SHP77 (cell line): Measurements from ENCODE around the gene LFNG.

Experiments
- DNase-seq, 2 experiments: peaks; one replicate each; lab custom pipeline; 2025; lab: John Stamatoyannopoulos, UW

Gene LFNG, protein sequence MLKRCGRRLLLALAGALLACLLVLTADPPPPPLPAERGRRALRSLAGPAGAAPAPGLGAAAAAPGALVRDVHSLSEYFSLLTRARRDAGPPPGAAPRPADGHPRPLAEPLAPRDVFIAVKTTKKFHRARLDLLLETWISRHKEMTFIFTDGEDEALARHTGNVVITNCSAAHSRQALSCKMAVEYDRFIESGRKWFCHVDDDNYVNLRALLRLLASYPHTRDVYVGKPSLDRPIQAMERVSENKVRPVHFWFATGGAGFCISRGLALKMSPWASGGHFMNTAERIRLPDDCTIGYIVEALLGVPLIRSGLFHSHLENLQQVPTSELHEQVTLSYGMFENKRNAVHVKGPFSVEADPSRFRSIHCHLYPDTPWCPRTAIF

DNA sequence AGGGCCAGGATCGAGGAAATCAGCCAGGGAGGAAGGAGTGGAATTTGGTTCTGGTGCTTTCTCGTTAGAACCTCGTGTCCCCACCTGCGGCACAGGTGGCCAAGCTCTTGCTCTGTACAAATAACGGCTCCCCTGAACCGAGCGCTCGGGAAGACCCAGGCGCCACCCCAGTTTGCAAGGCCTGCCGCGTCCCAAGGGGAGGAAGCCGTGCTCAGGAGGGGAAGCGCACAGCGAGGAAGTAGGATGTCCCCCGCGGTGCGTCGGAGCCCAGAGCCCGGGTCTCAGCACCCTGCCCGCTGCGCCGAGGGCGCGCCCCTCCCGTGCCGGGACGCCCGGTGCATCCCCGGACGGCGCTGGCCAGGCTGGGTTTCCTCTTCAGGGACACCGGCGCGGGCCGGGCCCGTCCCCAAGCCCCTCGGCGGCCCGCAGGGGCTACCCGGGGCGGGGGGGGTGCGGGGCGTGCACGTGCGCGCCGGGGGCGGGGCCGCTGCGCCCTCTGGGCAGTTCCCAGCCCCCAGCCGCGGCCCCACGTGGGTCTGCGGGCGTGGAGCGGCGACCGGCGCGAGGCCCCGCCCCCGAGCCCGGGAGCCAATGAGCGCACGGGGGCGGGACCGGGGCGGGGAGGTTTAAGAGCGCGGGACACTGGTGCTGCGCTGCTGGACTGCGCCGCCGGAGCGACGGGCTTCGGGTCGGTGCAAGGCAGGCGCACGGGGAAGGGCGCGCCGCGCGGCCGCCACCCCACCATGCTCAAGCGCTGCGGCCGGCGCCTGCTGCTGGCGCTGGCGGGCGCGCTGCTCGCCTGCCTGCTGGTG, at the start of gene LFNG:
TSS of gene LFNG (plus strand) at position 656 of the 812 bp plus-strand sequence. CDS start at position 744, 88 bp downstream.
- DNase-seq: peak; percentile 96

DNA sequence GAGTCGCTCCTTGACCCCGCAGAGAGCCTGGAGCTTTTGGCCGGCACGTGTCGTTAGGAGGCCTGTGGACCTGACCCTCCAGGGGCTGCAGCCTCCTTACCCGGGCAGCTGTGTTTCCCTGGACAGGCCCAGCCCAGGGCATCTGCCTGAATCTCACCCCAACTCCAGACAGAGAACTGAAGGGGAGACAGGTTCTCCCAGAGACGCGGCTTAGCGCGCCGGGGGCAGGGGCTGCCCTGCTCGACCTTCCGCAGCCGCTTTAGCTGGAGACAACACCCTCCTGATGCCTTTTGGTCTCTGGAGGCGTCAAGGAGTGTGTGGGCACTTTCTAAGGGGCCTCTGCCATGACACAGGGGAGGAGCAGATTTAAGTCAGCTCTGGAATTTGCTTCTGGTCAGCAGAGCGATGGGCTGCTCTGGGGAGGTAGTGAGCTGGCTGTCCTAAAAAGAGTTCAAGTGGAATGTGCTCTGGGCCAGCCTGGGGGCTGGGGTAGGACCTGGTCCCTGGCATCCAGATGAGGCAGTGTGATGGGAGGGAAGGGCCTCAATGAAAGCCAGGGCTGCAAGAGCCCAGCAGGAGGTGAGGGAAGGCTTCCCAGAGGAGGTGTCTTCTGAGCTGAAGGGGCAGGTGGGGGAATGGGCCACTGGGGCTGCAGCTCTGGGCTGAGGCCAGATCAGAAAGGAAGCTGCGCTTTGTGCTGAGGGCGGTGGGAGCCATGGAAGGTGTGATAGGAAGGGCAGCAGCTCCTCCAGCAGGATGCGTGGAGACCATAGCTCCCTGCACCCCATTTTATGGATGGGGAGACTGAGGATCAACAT, 49.2 kb upstream of the LFNG start:
- DNase-seq: peak in 1 of 2 experiments; percentile 22

DNA sequence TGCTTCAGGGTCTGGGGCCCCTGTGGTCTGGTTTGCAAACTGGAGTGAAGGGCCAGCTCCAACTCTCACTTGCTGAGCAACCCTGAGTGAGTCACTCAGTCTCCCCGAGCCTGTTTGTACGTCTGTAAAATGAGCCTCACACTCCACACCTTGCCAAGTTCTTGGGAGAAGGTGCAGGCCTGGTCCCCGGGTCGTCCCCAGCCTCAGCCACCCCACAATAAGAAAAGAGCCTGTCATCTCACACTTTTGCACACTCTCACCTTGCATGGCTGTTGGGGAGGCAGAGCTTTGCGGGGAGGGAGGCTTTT, 48.6 kb upstream of the LFNG start:
- DNase-seq: peak in 1 of 2 experiments; percentile 29

DNA sequence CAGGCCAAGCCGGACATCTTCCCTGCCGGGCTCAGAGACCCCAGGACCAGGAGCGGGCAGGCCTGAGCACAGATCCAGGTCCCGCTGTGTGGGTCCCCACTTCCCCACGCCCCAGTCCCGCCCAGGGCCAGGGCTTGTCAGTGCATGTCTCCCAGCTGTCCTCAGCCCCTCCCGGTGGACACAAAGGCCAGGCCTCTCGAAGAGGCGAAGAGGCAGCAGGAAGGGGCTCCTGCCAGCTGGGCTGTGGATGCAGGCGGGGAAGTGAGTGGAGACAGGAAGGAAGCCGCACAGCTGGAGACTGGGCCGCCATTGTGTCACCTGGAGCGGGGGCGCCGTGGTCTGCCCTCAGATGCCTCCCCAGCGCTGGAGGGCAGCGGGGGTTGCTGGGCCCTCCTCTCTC, 48.2 kb upstream of the LFNG start:
- DNase-seq: peak; percentile 86 to 96

DNA sequence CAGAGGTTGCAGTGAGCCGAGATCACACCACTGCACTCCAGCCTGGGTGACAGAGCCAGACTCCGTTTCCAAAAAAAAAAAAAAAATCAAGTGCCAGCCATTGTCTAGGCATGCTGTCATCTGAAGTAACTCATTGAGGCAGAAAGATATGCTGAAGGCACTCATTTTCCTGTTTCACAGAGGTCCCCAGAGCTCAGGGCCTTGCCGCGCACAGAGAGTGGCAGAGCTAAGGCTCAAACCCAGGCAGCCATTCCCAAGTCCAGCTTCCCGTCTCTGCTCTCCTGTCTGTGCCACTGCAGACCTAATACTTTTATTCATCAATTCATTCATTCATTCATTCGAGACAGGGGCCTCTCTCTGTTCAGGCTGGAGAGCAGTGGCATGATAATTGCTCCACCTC, 46.8 kb upstream of the LFNG start:
- DNase-seq: no peak

DNA sequence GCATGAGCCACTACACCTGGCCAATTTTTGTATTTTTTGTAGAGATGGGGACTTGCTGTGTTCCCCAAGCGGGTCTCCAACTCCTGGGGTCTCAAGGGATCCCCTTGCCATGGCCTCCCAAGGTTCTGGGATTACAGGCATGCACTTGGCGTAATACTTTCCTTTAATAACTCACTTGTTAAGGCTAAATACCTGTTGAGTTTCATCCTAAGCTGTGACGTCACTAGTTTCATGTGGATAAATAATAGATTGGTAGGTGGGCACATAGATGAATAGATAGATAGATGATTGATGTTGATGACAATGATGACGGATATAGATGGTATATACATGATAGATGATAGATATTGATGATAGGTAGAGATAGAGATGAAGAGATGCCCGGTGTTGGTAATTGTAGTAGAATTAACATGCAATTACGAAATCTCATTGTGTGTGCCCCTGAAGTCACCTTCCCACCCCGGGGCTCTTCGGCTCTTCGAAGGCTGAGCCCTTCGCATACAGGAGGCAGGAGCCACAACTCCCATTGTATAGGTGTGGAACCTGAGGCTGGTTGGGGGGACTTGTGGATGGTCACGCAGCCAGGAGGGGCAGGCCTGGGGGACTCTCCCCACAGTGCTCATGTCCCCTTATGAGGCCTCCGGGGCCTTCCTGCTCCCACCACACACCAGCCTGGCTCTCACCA, 45.9 kb upstream of the LFNG start:
- no peak for DNase-seq

DNA sequence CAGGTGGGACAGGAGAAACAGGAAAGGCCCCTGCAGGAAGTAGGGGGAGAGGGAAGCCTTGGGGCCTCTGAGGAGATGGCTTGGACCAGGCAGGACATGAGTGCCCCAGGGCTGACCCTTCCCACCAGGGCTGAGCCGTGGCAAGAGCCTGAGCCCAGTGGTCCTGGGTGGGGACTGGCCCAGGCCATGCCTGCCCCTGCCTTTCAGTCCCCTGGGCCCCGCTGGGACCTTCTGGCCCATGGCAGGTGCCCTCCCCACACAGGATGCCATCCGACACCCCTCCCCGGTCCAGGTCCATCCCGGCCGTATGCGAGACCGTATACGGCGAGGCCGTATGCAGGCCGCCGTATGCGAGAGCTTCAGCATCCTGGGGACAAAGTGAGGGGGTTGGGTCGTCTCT, 45.4 kb upstream of the LFNG start:
- no peak for DNase-seq

DNA sequence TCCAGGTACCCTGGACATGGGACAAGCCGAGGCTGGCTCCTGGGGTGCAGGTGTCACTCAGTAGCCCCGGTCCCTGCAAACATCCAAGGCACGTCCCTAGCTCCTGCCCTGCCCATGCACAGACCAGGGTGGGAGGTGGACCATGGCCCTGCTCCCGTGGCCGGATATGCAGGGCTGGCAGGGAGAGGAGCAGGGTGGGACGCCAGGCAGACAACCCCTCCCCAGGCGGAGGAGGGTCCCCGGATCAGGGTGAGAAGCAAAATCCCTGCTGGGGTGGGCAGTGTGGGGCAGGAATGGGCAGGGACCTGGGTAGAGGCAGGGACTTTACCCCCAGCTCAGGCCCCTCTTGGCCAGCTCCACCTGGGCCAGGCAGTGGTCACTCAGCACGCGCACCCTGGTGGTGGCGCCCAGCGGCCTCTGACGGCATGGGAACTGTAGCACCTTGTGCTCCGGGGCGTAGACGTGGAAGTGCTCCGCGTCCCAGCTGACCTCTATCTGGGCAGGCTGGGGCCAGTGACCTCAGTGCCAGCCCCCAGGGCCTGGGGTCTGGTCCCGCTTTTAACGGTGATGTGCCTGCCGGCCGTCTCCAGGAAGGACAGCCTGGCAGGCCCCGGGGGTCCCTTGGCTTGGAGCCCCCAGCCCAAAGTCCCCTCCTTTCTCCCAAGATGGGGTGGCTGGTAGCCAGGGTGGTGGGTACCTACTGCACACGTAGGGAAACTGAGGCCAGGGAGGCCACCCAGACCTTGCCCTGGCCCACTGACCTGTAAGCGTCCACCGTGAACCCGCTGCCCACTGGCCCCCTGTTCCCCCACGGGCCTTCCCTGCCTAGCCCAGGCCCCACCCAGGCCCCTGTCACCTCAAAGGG, 44.5 kb upstream of the LFNG start:
- DNase-seq: no peak

DNA sequence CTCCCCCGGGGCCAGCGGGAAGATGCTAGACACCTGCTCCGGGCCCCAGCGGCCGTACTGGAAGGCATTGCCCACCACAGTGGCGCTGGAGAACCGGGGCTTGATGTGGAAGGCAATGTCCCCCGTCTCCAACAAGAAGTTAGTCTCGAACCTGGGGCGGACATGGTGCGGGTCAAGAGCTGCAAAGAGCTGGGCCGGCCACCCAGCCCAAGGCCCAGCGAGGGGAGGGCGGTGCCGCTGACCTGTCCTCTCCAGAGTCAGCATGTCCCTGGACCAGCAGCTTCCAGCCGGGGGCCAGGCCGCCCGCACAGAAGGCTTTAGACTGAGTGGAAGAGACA, 43.9 kb upstream of the LFNG start:
- no peak for DNase-seq

DNA sequence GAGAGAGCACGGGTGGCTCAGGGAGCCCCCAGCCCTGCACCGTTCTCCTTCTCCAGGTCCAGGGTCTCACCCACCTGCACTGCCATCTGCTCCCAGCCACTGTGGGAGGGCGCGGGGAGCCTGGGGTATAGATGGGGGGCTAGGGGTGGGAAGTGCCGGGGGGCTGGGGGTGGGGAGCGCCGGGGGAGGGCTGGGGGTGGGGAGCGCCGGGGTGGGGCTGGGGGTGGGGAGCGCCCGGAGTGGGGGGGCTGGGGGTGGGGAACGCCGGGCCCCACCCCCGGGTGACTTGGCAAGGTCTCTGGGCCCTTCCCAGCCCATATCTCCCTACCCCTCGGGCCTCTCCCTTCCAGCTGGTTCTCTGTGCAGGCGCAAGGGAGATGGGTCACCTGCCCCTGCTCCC, 43.3 kb upstream of the LFNG start, which contains the start of gene GRIFIN:
TSS of gene GRIFIN (minus strand) at position 101 of the 400 bp plus-strand sequence. CDS start at position 86, 15 bp downstream.
- DNase-seq: no peak

DNA sequence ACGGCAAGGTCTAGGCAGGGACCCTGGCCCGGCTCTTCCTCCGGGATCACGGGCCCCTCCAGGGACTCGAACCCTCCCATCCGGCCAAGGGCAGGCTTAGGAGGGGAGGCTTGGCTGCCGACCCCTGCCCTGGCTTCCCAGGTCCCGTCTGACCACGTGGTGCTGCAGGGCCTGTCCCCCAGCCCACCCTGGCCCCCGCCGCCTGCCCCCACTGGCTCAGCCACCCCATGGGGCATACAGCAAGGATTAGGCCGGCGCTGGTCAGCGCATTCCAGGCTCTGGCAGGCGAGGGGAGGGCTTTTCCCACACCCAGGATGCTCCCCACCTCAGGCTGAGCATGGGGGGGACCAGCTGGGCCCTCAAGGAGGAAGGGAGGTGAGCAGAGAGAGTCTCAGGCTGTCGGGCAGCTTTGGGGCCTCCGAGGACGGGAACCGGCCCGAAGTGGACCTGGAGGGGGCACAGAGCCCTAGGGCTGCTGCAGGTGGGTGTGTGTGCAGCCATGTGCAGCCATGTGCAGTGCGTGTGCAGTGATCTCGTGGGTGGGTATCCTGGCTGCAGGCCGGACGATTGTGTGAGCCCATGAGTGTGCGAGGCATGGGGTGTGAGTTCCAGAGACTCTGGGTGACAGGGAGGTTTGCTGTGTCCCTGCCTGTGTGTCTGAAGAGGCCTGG, 42.7 kb upstream of the LFNG start:
- no peak for DNase-seq

DNA sequence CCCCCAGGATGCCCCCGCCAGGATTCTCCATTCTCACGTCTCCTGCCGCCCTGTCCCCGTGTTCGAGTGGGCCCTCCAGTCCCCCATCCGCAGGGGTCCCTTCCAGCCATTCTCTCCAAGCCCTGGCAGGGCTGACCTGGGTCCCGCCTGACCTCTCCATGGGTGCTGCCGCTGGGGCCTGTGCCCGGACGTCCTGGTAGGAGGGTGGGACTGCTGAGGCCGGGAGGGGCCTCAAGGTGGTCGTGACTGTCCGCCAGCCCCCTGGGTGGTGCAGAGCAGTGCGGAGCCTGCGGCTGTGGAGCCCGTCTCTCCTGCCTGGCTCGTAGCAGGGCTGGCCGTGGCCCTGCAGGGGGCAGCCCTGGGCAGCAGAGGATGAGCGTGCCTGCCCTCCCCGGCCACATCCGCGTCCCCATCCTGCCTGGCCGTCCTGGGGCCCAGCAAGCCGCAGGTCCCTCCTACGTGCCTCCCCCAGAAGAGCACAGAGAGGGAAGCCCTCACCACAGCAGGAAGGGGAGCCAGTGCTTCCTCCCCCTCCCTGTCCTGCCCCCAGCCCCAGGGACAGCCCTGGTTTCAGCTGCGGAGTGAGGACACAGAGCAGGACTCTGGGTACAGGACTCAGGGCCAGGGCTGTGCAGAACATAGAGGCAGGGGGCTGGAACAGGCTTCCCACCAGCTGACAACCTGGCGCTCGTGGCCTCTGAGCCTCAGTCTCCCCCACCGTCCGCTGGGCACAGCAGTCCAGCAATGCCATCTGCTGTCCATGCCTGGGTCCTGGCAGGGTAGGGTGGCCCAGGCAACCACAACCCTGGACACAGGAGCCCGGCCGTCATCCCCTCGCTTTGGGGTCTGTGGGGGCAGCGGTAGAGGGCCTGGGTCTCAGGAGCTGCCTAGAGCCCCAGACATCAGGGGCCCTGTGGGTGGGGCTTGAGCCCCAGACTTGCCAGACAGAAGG, 41.9 kb upstream of the LFNG start:
- DNase-seq: peak; percentile 69 to 84

DNA sequence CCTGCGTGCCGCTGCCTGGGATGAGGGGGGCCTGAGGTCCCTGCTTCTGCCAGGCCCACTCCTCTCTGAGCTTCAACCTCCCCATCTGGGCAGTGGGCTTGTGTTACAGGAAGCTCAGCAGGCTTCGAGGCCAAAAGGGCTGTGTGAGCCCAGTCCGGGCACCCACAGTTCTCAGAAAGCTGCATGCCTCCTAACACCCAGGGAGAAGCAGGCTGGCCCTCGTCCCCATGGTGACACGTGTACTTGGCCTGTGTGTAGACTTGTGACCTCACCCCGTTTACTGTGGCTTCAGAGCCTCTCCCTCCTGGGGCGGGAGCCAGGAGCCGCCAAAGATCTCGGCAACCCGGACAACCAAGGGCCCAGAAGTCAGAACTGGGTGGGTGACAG, 41.2 kb upstream of the LFNG start:
- DNase-seq: peak in 1 of 2 experiments; percentile 33

DNA sequence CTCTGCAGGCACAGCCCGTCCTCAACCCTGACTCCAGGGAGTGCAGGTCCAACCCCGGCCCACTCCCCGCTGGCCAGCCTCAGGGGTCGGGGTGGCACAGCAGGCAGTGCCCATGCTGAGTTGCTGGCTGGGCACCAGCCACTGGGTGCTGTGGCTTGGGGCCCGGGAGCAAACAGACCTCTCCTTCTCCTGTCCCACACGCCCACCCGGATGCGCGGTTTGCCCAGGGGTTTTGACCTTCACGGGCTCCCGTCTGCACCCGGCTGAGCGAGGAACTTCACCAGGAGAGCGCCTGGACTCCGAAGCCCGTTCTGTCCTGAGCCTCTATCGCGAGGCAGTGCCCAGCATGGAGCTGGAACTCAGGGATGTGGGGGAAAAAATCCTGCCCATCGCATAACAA, 40.8 kb upstream of the LFNG start:
- DNase-seq: no peak

DNA sequence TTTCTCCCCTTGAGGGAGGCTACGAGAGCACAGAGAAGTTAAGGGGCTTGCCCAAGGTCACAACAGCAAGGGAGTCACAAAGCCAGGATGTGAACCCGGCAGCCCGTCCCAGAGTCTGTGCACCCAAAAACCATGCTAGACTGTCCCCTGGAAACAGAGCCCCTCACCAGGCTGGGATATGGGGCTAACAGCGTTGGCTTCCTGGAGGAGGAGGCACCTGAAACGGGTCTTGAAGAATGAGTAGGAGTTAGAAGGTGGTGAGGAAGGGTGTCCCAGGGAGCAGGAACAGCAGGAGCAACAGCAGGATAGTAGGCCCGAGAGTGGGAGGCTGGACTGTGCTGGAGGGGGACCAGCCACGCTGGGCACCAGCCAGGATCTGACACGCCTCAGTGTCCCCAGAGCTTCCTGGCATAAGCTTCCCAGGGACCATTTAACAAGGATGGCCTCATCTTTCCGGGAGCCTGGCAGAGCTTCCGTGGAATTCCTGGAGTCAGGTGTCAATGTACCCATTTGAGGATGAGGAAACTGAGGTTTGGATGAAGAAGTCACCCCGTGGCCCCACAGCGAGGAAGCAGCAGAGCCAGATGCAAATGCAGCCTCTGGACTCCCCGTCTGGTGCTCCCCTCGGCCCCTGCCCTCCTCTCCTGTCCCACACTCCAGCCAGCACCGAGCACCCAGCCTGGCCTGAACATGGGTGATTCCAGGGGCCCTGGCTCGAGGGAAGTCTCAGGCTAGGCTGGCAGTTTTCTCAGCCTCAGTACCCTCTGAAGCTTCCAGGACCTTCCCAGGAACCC, 40.1 kb upstream of the LFNG start:
- no peak for DNase-seq

DNA sequence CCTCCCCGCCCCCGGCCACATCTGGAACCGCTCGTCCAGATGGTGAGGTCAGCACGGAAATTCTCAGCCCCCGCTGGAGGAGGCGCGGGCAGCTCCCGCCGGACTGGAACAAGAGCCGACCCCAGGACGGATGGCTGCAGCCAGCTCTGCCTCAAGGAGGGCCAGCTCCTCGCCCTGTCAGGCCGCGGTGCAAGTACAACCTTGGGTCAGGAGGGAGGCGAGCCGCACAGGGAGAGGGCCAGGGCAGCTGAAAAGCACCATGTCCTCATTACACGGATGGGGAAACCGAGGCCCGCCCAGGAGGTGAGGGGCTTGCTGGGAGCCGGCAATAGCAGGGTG, 39.5 kb upstream of the LFNG start:
- no peak for DNase-seq

DNA sequence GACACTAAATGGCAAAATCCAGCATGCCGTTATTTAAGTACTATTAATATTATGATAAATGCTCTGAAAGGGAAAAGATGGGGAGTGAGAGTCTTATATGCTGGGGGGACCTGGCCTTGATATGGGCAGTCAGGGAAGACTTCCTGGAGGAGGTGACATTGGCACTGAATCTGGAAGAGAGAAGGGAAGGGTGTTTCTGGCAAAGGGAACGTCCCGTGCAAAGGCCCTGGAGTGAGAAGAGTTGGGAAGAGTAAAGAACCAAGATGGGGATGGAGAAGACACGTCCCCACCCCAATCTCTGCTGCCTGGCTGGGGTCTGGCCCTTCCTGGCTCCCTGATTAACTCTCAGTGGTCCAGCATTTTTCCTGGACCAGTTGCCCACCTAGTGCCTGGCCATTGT, 38.4 kb upstream of the LFNG start:
- no peak for DNase-seq

DNA sequence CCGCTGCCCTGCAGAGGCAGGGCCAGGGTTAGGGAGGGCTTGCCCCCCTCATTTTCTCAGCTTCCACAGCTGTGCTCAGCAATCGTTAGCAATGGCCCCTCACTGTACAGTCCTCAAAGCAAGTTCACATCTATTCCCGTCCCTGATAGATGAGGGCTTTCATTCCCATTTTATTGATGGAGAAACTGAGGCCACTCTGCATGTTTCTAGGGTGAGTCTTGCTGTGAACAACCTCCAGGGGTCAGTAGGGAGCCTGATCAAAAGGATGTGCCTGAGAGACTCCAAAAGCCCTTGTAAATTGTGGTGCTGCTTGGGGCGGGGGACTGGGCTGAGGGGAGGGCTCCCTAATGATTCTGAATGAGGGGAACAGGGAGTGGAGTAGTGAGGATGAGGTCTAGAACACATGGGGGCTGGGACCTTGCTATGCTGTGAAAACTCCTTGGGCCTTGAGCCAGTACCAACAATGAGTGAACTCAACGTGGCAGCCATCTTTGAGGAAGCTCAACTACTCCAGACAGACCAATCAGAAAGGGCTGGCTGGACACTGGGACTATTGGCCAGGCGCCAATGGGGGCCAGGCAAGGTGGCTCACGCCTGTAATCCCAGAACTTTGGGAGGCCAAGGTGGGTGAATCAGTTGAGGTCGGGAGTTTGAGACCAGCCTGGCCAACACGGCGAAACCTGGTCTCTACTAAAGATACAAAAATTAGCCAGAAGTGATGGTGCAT, 36.7 kb upstream of the LFNG start:
- DNase-seq: peak in 1 of 2 experiments; percentile 19
